Lower leg skin (tissue), 4 donors: ENCODE data around the gene MOV10. TPM values are rescaled to one million over a fixed set of nuclear protein-coding genes. Genes with fewer than 3 reads are reported as not detected.
A peak's percentile ranks its signal among the peaks of the same experiment; 100 is the strongest.

Experiments
- DNase-seq, 2 donors: peaks; one replicate each; pipeline ENCODE4 v3.0.0-alpha.2; 2019; ENCODE audit warnings: low spot score in 2 of 2
- H3K4me3 ChIP-seq: fragments of 200-600 bp; sonication (generic); 2 replicates; pipeline ENCODE4 v1.5.1; 2017; ENCODE audit warnings: mild to moderate bottlenecking, low read depth; ENCODE audit not compliant: poor library complexity, severe bottlenecking
- CTCF ChIP-seq, 3 donors: fragments of 450-650 bp; IDR thresholded peaks; one replicate each; pipeline ENCODE4 v1.5.1; 2016; ENCODE audit warnings: antibody characterized with exemption in 3 of 3, mild to moderate bottlenecking in 3 of 3, moderate library complexity in 2 of 3
- POLR2A ChIP-seq, 2 donors: fragments of 450-650 bp; IDR thresholded peaks; one replicate each; pipeline ENCODE4 v1.6.1; 2016 to 2017; ENCODE audit warnings: antibody characterized with exemption in 2 of 2, mild to moderate bottlenecking in 1 of 2, moderate library complexity in 1 of 2
- WGBS, 2 donors: methylation state at CpG; one replicate each; pipeline ENCODE4 v1.1.5; 2018; 5-methylcytosine and 5-hydroxymethylcytosine counted together
- intact Hi-C: fragments of 100-400 bp; cut with DNase I; formaldehyde crosslinking; loops from one replicate; pipeline ENCODE4 v1.15.0; 2023; ENCODE audit warnings: low total_unique reads
- total RNA-seq, 4 donors: library from RNA; depleted of rRNA; stranded (reverse); fragments of >200 nt; gene quantifications; one replicate each; pipeline ENCODE4 v1.1.0, GENCODE V29; 2016

MOV10 gene
- total RNA-seq, 4 donors from 2014 or later: 46.2 to 105 (median 56.8) TPM

- H3K4me3 ChIP-seq: no peak overlapping the region
- TF ChIP-seq CTCF (IDR thresholded peaks at IDR 0.05) (no peak), POLR2A (IDR thresholded peaks at IDR 0.05) (no peak)
- intact Hi-C loops: no loop called here
- WGBS, 2 donors: 89 to 90% methylated on average over 9 of the region's 9 CpGs
- DNase-seq: peak in 1 of 2 donors; percentile 79
These were observed 23.3 kb downstream of the MOV10 start for GRCh38 chr1:112697781-112698201.

GRCh38 chr1:112698366-112699310 lies 24.2 kb downstream of the MOV10 start:
- intact Hi-C loops: no loop called here
- H3K4me3 ChIP-seq: no peak overlapping the region
- TF ChIP-seq POLR2A (IDR thresholded peaks at IDR 0.05): no peak
- no peak for TF ChIP-seq CTCF (IDR thresholded peaks at IDR 0.05)
- WGBS, 2 donors: 63 to 65% methylated on average over 16 to 17 of the region's 17 CpGs
- no peak for DNase-seq

GRCh38 chr1:112699425-112700144 lies 25.1 kb downstream of the MOV10 start:
- intact Hi-C loops: loop anchor here (10.0 kb wide), 1 partner anchor 195 kb away; the partner anchor contains the start of gene WNT2B
- DNase-seq: no peak
- TF ChIP-seq CTCF (IDR thresholded peaks at IDR 0.05): no peak
- no peak for TF ChIP-seq POLR2A (IDR thresholded peaks at IDR 0.05)
- WGBS, 2 donors: 64 to 74% methylated on average over 13 of the region's 13 CpGs
- no peak overlapping the region for H3K4me3 ChIP-seq

- WGBS, 2 donors: 12 to 18% methylated on average over 7 of the region's 7 CpGs
- TF ChIP-seq POLR2A (IDR thresholded peaks at IDR 0.05): no peak
- no peak for TF ChIP-seq CTCF (IDR thresholded peaks at IDR 0.05)
- intact Hi-C loops: loop anchor here (10.0 kb wide), 1 partner anchor 196 kb away; the partner anchor contains the start of gene WNT2B
- no peak overlapping the region for H3K4me3 ChIP-seq
- peak; percentile 93 to 99 for DNase-seq
These were observed 26.1 kb downstream of the MOV10 start for GRCh38 chr1:112700290-112701226.
